GM21526 (cell line): ENCODE results near the gene SSRP1.

ENCODE experiments used
- ATAC-seq: cut with Tn5 transposase; IDR thresholded peaks from one replicate; pipeline ENCODE4 v1.9.1; 2021; ENCODE audit warnings: moderate library complexity; ENCODE audit not compliant: unreplicated experiment, low FRiP score

SSRP1 gene

GRCh38 chr11:57360991-57361390 lies 25.3 kb upstream of the SSRP1 start:
- no peak for ATAC-seq

GRCh38 chr11:57359896-57360690 lies 24.4 kb upstream of the SSRP1 start:
- ATAC-seq: no peak

GRCh38 chr11:57359396-57359795 lies 23.7 kb upstream of the SSRP1 start:
- ATAC-seq: no peak

- ATAC-seq: no peak
These were observed 23.3 kb upstream of the SSRP1 start for GRCh38 chr11:57358991-57359390.

GRCh38 chr11:57358543-57358961 lies 22.9 kb upstream of the SSRP1 start:
- no peak for ATAC-seq

DNA sequence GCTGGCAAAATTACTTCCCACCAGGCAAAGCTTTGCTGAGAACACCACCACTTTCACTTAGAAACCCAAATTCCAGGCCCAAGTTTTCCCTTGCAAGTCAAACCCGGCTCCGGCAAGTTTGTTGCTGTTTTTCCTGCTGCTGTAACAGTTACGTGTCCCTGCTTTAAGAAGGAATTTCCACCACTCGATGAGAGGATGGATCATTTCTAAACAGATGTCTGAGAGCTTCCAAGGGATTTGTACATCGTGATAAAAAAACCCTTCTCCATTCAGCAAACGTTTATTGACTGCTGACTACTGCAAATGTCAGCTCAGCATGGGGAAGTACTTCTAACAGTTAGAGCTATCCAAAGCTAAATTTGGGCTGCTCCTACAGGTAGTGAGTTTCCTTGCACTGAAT lies 22.2 kb upstream of the SSRP1 start:
- ATAC-seq: no peak

DNA sequence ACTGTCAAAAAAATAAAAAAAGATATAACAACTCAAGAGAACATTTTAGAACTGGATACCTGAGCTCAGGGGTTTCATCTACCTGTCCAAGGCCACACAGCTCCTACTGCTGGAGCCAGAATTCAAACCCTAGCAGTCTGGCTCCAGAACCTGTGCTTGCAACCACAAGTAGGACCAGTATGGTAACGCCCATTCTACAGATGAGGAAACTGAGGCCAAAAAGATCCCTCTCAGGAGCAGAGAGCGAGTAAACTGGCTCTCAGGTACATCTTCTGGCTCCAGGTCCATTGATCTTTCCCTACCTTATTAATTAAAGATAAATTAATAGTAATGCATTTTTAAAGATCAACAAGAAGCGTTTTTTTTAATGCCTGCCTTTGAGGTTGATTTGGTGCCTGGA lies 21.6 kb upstream of the SSRP1 start:
- ATAC-seq: no peak

DNA sequence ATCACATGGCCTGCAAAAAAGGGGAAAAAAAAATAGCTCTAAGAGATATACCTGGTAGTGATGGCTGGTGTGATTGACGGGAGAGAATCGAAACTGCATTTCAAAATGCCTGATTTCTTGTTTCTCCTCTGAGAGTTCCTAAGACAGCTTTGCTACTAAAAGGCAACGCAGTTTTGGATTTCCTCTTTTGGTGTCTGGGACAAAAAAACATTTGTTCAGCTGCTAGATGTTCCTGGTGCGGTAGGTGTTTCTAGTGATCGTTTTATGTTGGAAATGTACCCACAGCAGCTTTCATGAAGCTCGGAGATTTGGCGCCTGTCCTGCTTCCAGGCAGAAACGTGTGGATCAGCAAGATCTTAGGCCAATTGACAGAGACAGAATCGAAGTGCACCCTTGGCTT lies 20.6 kb upstream of the SSRP1 start:
- ATAC-seq: no peak

GRCh38 chr11:57354699-57355098 lies 19.0 kb upstream of the SSRP1 start:
- no peak for ATAC-seq

GRCh38 chr11:57353852-57354251 lies 18.2 kb upstream of the SSRP1 start:
- no peak for ATAC-seq

GRCh38 chr11:57353446-57353845 lies 17.8 kb upstream of the SSRP1 start:
- ATAC-seq: no peak

DNA sequence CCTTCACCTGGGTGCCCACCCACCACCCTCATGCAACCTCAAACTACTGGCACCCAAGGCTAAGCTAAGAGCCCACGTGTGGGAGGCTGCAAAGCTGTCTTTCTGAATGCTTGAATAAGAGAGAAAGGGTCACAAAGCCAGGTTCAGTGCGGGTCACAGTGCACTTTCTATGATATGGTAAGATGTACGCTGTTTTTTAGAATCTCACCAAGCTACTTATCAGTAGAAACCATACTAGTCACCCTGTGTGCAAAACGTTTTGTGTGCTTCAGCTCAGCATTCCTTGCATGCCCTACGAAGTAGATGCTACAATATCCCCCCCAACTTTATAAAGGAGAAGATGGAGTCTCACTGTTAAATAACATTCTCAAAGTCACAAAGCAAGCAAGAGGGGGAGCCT lies 17.3 kb upstream of the SSRP1 start:
- ATAC-seq: no peak

- ATAC-seq: no peak
These were observed 14.0 kb upstream of the SSRP1 start for GRCh38 chr11:57349491-57350274.

- no peak for ATAC-seq
These were observed 13.1 kb upstream of the SSRP1 start for GRCh38 chr11:57348636-57349313.

GRCh38 chr11:57348052-57348451 lies 12.4 kb upstream of the SSRP1 start:
- ATAC-seq: no peak

DNA sequence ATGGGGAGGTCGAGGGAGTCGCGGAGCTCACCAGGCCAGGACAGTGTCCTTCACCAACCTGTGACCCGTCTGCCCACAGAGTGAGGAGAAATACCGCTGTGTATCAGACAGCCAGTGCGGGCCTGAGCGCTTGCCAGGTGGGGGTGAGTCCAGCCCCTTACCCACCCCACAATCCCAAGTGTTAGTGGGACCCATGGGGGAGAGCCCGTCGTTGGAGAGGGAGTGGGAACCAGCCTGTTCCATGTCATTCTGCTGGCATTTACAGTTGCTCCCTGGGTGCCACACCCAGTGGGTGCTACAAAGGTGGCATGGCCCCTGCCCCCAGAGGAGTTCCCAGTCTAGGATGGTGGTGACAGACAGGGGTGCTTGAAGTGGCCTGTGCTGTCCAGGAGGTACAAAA lies 11.6 kb upstream of the SSRP1 start:
- no peak for ATAC-seq

- peak; percentile 76 for ATAC-seq
These were observed 10.0 kb upstream of the SSRP1 start for GRCh38 chr11:57345555-57346211.

GRCh38 chr11:57344826-57345225 lies 9.1 kb upstream of the SSRP1 start:
- ATAC-seq: no peak

DNA sequence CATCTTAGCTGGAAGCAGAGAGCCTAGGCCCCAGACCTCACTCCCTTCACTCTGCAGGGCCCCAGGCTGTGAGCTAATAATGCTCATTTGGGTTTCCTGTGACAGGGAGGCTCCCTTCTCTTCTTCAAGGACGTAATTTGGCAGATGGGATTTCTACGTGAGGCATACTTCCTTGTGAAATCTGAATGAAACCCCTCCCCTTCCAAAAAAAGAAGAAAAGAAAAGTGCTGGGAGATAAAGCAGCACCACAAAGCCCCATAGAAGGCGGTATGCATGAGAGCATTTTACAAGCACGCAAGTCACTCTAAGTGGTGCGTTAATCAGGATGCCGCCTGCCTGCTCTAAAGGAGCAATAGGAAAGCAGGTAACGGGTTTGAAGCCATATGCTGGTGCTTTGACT lies 8.1 kb upstream of the SSRP1 start:
- ATAC-seq: no peak

DNA sequence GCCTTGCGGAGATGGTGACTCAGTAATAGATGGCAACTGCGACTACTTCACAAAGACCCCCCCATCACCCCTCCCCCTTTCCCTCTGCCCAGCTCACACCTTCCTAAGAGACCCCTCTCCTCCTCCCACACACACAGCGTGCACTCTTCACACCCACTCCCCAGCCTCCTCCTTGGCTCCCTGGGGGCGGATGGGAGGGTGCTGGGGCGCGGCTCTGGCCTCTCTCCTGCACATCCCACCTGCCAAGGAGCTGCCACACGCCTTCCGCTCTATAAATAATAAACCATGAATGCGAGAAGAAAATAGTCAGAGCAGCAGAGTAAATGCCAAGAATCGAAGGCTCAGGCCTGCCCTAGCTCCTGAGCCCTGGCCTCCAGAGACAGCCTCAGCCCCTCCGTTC lies 7.0 kb upstream of the SSRP1 start:
- ATAC-seq: no peak

- ATAC-seq: no peak
These were observed 5.6 kb upstream of the SSRP1 start for GRCh38 chr11:57341250-57341808.
